CD4-positive, alpha-beta T cell treated with Interferon gamma for 1 hour (primary cell): ENCODE measurements around the gene KIAA0825.

ENCODE experiments used
- DNase-seq: peaks from one replicate; pipeline ENCODE4 v3.0.0-alpha.2; 2020

Gene KIAA0825, protein sequence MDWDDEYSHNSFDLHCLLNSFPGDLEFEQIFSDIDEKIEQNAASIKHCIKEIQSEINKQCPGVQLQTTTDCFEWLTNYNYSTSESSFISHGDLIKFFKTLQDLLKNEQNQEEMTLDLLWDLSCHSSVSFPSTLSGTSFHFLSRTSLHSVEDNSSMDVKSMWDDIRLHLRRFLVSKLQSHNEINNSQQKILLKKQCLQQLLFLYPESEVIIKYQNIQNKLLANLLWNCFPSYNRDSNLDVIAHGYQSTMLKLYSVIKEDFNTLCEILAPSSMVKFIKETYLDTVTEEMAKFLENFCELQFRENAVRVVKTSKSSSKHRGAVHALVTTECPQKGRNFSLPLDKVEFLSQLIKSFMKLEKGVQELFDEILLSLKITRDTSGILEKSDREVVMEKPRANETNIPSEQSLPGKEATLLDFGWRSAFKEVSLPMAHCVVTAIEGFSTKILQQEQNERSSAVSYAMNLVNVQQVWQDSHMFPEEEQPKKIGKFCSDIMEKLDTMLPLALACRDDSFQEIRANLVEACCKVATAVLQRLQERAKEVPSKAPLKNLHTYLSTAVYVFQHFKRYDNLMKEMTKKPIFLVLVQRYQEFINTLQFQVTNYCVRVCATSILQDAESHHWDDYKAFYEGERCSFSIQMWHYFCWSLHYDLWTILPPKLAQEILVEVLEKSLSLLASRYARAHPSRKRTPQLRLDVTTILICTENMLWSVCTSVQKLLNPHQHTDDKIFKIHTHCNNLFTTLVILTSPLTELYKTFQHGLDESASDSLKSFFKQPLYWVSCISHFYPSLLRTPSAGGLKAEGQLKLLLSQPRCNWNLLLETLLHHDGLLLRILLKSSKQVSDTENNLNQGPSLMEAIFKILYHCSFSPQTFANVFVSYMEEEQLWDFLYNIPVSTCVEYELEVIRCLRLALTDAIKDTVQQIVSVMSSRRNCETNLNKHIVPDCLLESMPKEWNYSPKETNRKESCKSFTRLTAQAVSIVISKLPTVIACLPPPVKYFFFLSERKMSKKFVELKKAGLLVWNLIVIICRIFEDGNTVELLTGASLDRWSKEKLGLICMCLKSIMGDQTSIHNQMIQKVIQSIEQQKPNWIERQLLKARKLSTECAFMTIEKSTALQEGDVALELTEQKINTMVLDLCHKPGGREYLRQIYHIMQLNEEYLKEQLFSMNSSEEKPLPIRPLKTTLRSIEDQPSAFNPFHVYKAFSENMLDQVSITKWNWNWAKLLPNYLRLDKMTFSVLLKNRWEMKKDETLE (N-terminal part only)

GRCh38 chr5:94618493-94619328 lies at the start of gene KIAA0825, which contains the start of gene SLF1:
Gene KIAA0825 (minus strand): TSS chr5:94618604. CDS start chr5:94537126, 81,478 bp downstream.
Gene SLF1 (plus strand): TSS chr5:94618669. CDS start chr5:94628811, 10,142 bp downstream.
- peak; percentile 79 for DNase-seq

DNA sequence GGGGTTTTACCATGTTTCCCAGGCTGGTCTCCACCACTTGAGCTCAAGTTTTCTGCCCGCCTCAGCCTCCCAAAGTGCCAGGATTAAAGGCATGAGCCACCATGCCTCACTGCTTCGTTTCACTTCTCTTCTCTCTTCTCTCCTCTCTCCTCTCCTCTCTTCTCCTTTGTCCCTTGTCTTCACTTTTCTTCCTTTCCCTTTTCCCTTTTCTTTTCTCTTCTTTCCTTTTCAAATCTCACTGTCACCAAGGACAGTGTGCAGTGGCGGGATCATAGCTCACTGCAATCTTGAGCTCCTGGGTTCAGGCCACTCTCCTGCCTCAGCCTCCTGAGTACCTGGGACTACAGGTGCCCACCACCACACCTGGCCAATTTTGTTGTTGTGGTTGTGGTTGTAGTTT lies 49.5 kb upstream of the KIAA0825 start:
- DNase-seq, result no peak

GRCh38 chr5:94661086-94661485 lies 42.7 kb upstream of the KIAA0825 start:
- DNase-seq, result no peak

- DNase-seq, result no peak
Observed at GRCh38 chr5:94660506-94660905, 42.1 kb upstream of the KIAA0825 start.

GRCh38 chr5:94658272-94658671 lies 39.9 kb upstream of the KIAA0825 start:
- no peak for DNase-seq

DNA sequence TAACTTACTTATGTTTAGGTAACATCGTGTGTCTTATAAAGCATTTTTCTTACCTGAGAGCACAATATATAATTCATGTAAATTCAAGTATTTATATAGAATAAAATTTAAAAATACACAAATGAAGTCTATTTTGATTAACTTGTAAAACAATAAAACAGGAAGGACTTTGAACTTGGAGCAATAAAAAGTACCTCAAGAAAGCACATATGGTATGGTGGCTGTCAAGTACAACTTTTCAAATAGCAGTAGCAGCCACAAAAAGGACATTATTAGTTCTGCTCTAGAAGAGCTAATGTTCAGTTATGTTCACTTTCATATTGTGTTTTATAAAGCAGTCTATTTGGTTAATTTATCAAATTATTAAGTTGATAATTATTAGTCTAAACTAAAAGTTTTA lies 31.5 kb upstream of the KIAA0825 start:
- no peak for DNase-seq

DNA sequence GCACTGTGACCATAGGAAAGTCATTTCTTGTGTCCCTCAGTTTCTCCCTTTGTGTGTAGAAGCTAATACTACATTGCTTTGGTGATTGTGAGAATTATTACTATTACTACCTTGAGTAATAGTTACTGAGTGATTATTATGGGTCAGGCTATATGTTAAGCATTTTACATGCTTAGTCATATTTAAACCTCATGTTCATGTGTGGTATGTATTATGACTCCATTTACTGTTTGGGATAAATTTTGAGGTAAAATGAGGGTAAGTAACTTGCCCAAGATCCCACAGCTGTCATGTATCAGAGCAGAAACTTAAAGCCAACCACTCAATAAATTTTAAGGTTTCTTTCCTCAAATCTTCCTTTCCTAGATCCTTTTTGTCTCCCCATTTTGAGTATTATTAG lies 28.4 kb upstream of the KIAA0825 start:
- DNase-seq, result no peak

GRCh38 chr5:94645053-94645452 lies 26.6 kb upstream of the KIAA0825 start:
- DNase-seq, result no peak

GRCh38 chr5:94640176-94640575 lies 21.8 kb upstream of the KIAA0825 start:
- DNase-seq, result no peak

DNA sequence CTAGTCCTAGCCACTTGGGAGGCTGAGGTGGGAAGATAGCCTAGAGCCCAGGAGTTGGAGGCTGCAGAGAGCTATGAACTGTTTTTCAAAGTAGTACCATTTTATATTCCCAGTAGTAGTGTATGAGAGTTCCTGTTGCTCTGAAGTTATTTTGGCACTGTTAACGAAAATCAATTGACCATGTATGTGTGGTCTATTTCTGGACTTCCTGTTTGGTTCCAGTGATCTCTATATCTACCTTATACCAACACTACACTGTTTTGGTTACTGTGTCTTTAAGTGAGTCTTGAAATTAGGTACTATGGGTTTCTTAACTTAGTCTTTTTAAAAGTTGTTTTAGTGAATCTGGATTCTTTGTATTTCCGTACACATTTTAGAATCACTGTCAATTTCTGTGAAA lies 13.6 kb upstream of the KIAA0825 start:
- no peak for DNase-seq

GRCh38 chr5:94627191-94627590 lies 8.8 kb upstream of the KIAA0825 start:
- no peak for DNase-seq

DNA sequence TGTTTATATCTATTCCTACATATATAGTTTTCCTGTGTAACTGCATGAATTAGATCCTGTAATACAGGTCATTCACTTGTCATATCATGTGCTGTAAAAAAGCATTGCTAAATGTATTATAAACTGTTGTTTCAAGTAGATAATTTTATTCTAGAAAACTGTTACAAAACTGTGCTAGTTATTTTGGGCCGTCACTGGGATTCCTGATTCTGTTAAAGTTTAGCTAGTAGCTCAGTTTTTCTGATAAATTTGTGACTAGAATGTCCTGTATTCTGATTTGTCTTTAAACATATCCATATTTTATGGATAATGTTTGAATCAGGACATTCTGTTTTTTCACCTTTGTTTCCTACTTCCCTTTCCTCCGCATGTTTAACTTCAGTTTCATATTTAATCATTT lies 5.5 kb upstream of the KIAA0825 start:
- DNase-seq, result no peak

- no peak for DNase-seq
Observed at GRCh38 chr5:94623011-94623410, 4.6 kb upstream of the KIAA0825 start.

DNA sequence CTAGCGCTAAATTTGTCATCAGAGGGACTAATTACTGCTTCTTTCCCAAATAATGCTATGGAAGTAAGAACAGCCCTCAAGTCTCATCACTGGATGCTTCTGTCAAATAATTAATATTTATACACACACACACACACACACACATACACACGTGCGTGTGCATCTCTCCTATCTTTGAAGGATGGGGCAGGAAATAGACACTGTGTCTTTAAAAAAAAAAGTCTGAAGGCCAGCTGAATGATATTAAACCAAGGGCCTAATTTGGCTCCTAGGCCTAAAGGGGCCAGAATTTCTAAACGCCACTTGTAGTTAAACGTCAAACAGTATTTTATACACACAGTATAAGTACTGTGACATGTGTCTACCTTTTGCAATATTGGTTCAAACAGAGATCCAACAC lies 3.4 kb upstream of the KIAA0825 start:
- DNase-seq, result no peak

- no peak for DNase-seq
Observed at GRCh38 chr5:94620256-94620655, 1.9 kb upstream of the KIAA0825 start.

DNA sequence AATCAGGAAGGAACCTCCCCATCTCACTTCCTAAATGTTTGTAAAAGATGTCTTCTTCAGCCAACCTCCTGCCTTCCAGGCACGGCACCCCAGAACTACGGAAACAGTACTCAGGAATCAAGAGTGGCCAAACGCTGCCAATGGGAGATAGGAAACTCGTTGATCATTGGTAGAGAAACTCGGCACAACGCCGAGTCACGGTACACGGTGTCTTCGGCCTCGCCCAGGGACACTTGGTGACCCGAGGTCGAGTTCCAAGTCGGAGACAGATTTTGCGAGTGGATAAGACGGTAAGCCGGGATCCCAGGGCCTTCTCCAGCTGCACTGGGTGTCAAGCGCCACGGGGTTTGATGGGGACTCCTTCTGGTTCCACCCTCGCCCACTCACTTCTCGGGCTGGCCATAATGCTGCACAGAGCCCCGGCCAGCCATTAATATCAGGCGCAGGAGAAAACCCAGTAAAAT lies 343 bp downstream of the KIAA0825 start:
- no peak for DNase-seq

GRCh38 chr5:94615862-94616261 lies 2.5 kb downstream of the KIAA0825 start:
- no peak for DNase-seq

- DNase-seq, result no peak
Observed at GRCh38 chr5:94614156-94614805, 4.1 kb downstream of the KIAA0825 start.

DNA sequence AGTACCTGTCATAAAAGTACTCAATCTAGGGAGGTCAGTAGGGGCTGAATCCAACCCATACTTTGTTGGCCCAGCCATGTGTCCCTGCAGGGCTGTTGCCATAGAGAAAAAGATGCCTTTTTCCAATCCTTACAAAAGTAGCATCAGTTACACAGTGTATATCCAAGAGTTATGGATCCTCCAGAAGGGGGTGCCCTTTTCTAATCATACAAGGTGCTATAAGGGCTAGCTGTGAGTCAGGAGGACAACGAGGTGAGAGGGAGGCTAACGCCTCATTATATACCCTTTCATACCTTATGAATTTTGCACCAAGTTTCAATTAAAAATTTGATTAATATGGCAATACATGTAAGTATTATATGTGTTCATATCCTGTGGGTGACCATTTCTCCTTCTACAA lies 4.8 kb downstream of the KIAA0825 start:
- no peak for DNase-seq

DNA sequence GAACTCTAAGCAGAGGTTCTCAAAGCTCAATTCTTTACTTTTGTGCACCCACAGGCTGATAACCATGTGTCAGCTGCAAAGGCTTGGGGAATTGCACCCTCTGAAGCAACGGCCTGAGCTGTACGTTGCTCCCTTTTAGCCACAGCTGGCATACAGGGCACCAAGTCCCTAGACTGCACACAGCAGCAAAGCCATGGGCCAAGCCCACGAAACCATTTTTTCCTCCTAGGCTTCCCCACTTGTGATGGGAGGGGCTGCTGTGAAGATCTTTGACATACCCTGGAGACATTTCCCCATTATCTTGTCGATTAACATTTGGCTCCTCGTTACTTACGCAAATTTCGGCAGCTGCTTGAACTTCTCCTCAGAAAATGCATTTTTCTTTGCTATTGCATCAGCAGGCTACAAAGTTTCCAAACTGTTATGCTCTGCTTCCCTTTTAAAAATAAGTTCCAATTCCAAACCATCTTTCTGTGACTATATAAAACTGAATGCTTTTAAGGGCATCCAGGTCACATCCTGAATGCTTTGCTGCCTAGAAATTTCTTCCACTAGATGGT lies 23.0 kb downstream of the KIAA0825 start:
- DNase-seq, result no peak
